SU-DHL-6 (cell line): ENCODE measurements around the gene CAP2.
"Not testable (repeated sequence)": the region's sequence is repeated elsewhere in the genome, so short reads cannot be mapped to it uniquely, and the experiment has no call there.

ENCODE experiments used
- H2AFZ ChIP-seq: fragments of 200-600 bp; sonication (generic); 2 replicates; pipeline ENCODE4 v1.6.1; 2014; ENCODE audit warnings: low read depth, mild to moderate bottlenecking, moderate library complexity, mixed read lengths, antibody characterized with exemption, low read length; ENCODE audit not compliant: severe bottlenecking
- H3F3A ChIP-seq: fragments of 200-600 bp; shearing (Covaris generic); 2 replicates; pipeline ENCODE4 v1.6.0; 2016; ENCODE audit warnings: antibody characterized with exemption, mild to moderate bottlenecking; ENCODE audit not compliant: insufficient read depth
- H3K27ac ChIP-seq: fragments of 200-600 bp; sonication (generic); 2 replicates; pipeline ENCODE4 v1.5.1; 2016; ENCODE audit warnings: low read depth, mild to moderate bottlenecking, low read length, moderate library complexity, mixed read lengths
- H3K27me3 ChIP-seq: fragments of 200-600 bp; sonication (generic), shearing (Covaris generic); 2 replicates; pipeline ENCODE4 v1.6.0; 2014; ENCODE audit warnings: mild to moderate bottlenecking, low read length
- H3K36me3 ChIP-seq: fragments of 200-600 bp; sonication (generic); 2 replicates; pipeline ENCODE4 v1.6.1; 2014; ENCODE audit warnings: mild to moderate bottlenecking, low read length, mixed read lengths
- H3K4me2 ChIP-seq: fragments of 300-600, 200-600 bp; shearing (Covaris generic), sonication (generic); 2 replicates; pipeline ENCODE4 v1.6.0; 2014; ENCODE audit warnings: low read length, low read depth, mild to moderate bottlenecking; ENCODE audit not compliant: poor library complexity, severe bottlenecking
- H3K4me3 ChIP-seq: fragments of 200-600 bp; sonication (generic); 2 replicates; pipeline ENCODE4 v1.5.1; 2014; ENCODE audit warnings: antibody characterized with exemption, low read length, mild to moderate bottlenecking, mixed read lengths; ENCODE audit not compliant: insufficient read depth, poor library complexity, severe bottlenecking
- H3K79me2 ChIP-seq: fragments of 200-600 bp; sonication (generic); 2 replicates; pipeline ENCODE4 v1.6.1; 2014; ENCODE audit warnings: mild to moderate bottlenecking, low read length, moderate library complexity; ENCODE audit not compliant: insufficient read depth
- H3K9ac ChIP-seq: fragments of 200-600 bp; sonication (generic); 2 replicates; pipeline ENCODE4 v1.7.0; 2014; ENCODE audit warnings: mild to moderate bottlenecking, low read length
- H3K9me2 ChIP-seq: fragments of 200-600 bp; sonication (generic); replicated peaks from 2 replicates; pipeline ENCODE4 v1.6.1; 2014; ENCODE audit warnings: low read length; ENCODE audit not compliant: insufficient read depth
- H3K9me3 ChIP-seq: fragments of 200-600 bp; sonication (generic); 2 replicates; pipeline ENCODE4 v1.6.1; 2014; ENCODE audit warnings: low read length, mixed read lengths; ENCODE audit not compliant: insufficient read depth
- H4K20me1 ChIP-seq: fragments of 200-600 bp; sonication (generic); 2 replicates; pipeline ENCODE4 v1.6.1; 2014; ENCODE audit warnings: low read depth, mild to moderate bottlenecking, antibody characterized with exemption, low read length, moderate library complexity, mixed read lengths
- EZH2phosphoT487 ChIP-seq: fragments of 200-600 bp; sonication (generic), shearing (Covaris generic); conservative IDR thresholded peaks from 2 replicates; pipeline ENCODE4 v1.6.1; 2018; ENCODE audit warnings: mild to moderate bottlenecking, antibody characterized with exemption, low read length, moderate library complexity, mixed read lengths
- TF ChIP-seq, protein P1 (sequence below): fragments of 200-600 bp; sonication (generic); IDR thresholded peaks from one replicate; pipeline ENCODE4 v1.5.1; 2017; ENCODE audit warnings: antibody characterized with exemption, mild to moderate bottlenecking, low read length, moderate library complexity; ENCODE audit not compliant: insufficient read depth, poor library complexity, severe bottlenecking

CAP2 gene

DNA sequence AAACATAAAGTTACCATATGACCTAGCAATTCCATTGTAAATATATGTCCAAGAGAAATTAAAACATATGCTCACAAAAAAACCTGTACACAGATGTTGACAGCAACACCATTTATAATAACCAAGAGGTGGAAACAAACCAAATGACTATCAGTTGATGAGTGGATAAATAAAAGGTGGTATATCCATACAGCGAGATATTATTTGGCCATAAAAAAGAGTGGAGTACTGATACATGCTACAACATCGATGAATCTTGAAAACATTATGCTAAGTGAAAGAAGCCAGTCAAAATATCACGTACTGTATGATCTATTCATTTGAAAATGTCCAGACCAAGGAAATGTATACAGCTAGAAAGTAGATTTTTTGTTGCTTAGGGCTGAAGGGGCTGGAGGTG is 2.9 kb downstream of the CAP2 start:
- H3K9ac ChIP-seq, result no peak overlapping the region
- H3F3A ChIP-seq, result no peaks in the 10 kb centered on the region
- H3K4me2 ChIP-seq, result no peak overlapping the region
- H2AFZ ChIP-seq, result no peak overlapping the region
- 0 out of 2 replicates have a peak, but pooled peaks cover 6% of the 10 kb centered on the region for H3K27me3 ChIP-seq
- no peak overlapping the region for H3K27ac ChIP-seq
- H3K79me2 ChIP-seq, result no peaks in the 10 kb centered on the region
- no peaks in the 10 kb centered on the region for H3K36me3 ChIP-seq
- H4K20me1 ChIP-seq, result no peaks in the 10 kb centered on the region
- no peaks in the 10 kb centered on the region for H3K9me2 ChIP-seq
- no peaks in the 10 kb centered on the region for H3K9me3 ChIP-seq
- no peak overlapping the region for H3K4me3 ChIP-seq
- TF ChIP-seq, protein P1, sequence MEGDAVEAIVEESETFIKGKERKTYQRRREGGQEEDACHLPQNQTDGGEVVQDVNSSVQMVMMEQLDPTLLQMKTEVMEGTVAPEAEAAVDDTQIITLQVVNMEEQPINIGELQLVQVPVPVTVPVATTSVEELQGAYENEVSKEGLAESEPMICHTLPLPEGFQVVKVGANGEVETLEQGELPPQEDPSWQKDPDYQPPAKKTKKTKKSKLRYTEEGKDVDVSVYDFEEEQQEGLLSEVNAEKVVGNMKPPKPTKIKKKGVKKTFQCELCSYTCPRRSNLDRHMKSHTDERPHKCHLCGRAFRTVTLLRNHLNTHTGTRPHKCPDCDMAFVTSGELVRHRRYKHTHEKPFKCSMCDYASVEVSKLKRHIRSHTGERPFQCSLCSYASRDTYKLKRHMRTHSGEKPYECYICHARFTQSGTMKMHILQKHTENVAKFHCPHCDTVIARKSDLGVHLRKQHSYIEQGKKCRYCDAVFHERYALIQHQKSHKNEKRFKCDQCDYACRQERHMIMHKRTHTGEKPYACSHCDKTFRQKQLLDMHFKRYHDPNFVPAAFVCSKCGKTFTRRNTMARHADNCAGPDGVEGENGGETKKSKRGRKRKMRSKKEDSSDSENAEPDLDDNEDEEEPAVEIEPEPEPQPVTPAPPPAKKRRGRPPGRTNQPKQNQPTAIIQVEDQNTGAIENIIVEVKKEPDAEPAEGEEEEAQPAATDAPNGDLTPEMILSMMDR, result no peak
- TF ChIP-seq EZH2phosphoT487, result no peak

DNA sequence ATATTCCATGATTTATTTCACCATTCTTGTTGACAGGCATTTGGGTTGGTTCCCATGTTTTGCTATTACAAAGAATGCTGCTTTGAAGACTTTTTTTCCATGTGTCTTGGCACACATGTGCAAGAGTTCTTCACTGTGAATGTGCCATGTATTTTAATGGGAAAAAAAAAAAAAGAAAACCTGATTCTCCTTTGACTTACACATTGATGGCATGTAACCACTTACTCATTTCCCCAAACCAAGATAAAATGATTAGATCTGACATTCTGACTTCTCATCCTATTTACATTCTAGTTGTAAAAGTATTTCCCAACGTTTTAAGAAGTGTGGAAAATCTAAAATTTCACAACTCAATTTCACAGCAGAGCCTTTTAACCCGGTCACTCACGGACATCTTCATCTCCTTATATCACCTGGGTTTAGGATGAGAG is 4.4 kb downstream of the CAP2 start:
- Histone ChIP-seq H3K79me2 (no peaks in the 10 kb centered on the region), H3K9me3 (no peaks in the 10 kb centered on the region), H4K20me1 (no peaks in the 10 kb centered on the region), H3K9me2 (no peaks in the 10 kb centered on the region), H2AFZ (no peak overlapping the region), H3K27ac (no peak overlapping the region), H3F3A (no peaks in the 10 kb centered on the region), H3K4me3 (no peak overlapping the region), H3K36me3 (no peaks in the 10 kb centered on the region), H3K9ac (no peak overlapping the region), H3K27me3 (no peaks in the 10 kb centered on the region), H3K4me2 (no peak overlapping the region)
- TF ChIP-seq, protein P1, result no peak
- no peak for TF ChIP-seq EZH2phosphoT487

DNA sequence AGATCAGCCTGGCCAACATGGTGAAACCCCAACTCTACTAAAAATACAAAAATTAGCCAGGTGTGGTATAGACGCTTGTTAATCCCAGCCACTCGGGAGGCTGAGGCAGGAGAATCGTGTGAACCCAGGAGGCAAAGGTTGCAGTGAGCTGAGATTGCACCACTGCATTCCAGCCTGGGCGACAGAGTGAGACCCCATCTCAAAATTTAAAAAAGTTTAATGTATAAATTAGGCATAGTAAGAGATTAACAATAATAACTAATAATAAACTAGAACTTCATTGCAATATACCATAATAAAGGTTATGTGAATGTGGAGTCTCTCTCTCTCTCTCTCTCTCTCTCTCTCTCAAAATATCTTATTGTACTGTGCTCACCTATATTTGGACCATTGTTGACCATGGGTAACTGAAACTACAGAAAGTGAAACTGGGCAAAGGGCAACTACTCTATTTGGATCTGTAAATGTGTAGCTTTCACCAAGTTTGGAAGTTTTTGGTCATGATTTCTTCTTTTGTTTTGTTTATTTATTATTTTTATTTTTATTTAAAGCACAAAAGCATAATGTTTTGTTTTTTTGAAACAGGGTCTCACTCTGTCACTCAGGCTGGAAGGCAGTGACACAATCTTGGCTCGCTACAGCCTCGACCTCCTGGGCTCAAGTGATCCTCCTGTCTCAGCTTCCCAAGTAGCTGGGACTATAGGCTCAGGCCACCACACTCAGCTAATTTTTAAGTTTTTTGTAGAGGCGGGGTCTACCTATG is 12.0 kb downstream of the CAP2 start:
- H4K20me1 ChIP-seq, H3K27ac ChIP-seq, H3F3A ChIP-seq, H3K27me3 ChIP-seq, H3K4me2 ChIP-seq, H2AFZ ChIP-seq, H3K79me2 ChIP-seq, H3K36me3 ChIP-seq, H3K9ac ChIP-seq, H3K9me3 ChIP-seq, H3K9me2 ChIP-seq, H3K4me3 ChIP-seq: not testable (repeated sequence)

DNA sequence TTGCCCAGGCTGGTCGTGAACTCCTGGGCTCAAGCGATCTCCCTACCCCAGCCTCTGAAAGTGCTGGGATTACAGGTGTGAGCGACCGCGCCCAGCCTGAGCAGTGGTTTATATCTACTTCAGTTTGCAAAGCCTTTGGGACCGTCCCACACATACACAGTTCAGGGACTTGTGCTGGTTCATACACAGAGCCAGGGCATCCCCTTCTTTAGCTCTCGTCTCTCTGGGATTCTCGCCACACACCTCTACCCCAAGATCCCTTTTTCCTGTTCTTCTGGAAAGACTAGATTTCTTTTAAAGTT is 12.5 kb downstream of the CAP2 start:
- no peak for TF ChIP-seq EZH2phosphoT487
- TF ChIP-seq, protein P1, result no peak
- Histone ChIP-seq H3K4me3 (no peak overlapping the region), H3K27me3 (no peaks in the 10 kb centered on the region), H3K9me3 (no peaks in the 10 kb centered on the region), H3K4me2 (no peak overlapping the region), H3K9me2 (no peaks in the 10 kb centered on the region), H3K9ac (no peak overlapping the region), H4K20me1 (no peaks in the 10 kb centered on the region), H3K36me3 (no peaks in the 10 kb centered on the region), H2AFZ (no peak overlapping the region), H3K79me2 (no peaks in the 10 kb centered on the region), H3F3A (no peaks in the 10 kb centered on the region), H3K27ac (no peak overlapping the region)
